GM23248 (cell line): ENCODE results near the gene ATRN. TPM values are rescaled to one million over a fixed set of nuclear protein-coding genes. Genes with fewer than 3 reads are reported as not detected.
"Not testable (repeated sequence)": the region's sequence is repeated elsewhere in the genome, so short reads cannot be mapped to it uniquely, and the experiment has no call there.

Experiments used
- DNase-seq: peaks from one replicate; pipeline ENCODE4 v3.0.0-alpha.2; 2015
- H2AFZ ChIP-seq: fragments of 200-600 bp; sonication (generic); 2 replicates; pipeline ENCODE4 v1.6.1; 2016; ENCODE audit warnings: antibody characterized with exemption
- H3F3A ChIP-seq: fragments of 200-600 bp; sonication (generic); 2 replicates; pipeline ENCODE4 v1.6.1; 2016; ENCODE audit warnings: mild to moderate bottlenecking, antibody characterized with exemption, mixed run types; ENCODE audit not compliant: insufficient read depth
- H3K27ac ChIP-seq: fragments of 200-600 bp; sonication (generic); 2 replicates; pipeline ENCODE4 v1.5.1; 2016; ENCODE audit warnings: mild to moderate bottlenecking
- H3K27me3 ChIP-seq: fragments of 200-600 bp; sonication (generic); replicated peaks from 2 replicates; pipeline ENCODE4 v1.6.1; 2016; ENCODE audit warnings: mild to moderate bottlenecking; ENCODE audit not compliant: insufficient read depth
- H3K36me3 ChIP-seq: fragments of 200-600 bp; sonication (generic); 2 replicates; pipeline ENCODE4 v1.6.1; 2016; ENCODE audit warnings: low read depth, mild to moderate bottlenecking
- H3K4me1 ChIP-seq: fragments of 200-600 bp; sonication (generic); 2 replicates; pipeline ENCODE4 v1.6.1; 2016; ENCODE audit warnings: mild to moderate bottlenecking; ENCODE audit not compliant: insufficient read depth
- H3K4me2 ChIP-seq: fragments of 200-600 bp; sonication (generic); one replicate; pipeline ENCODE4 v1.6.1; 2016; ENCODE audit warnings: mild to moderate bottlenecking; ENCODE audit not compliant: unreplicated experiment
- H3K4me3 ChIP-seq: fragments of 200-600 bp; sonication (generic); 2 replicates; pipeline ENCODE4 v1.5.1; 2016; ENCODE audit warnings: mild to moderate bottlenecking
- H3K79me2 ChIP-seq: fragments of 200-600 bp; sonication (generic); 2 replicates; pipeline ENCODE4 v1.6.1; 2016; ENCODE audit warnings: mild to moderate bottlenecking; ENCODE audit not compliant: insufficient read depth
- H3K9ac ChIP-seq: fragments of 200-600 bp; sonication (generic); 2 replicates; pipeline ENCODE4 v1.6.1; 2016; ENCODE audit warnings: mild to moderate bottlenecking
- H3K9me2 ChIP-seq: fragments of 200-600 bp; sonication (generic); 2 replicates; pipeline ENCODE4 v1.6.1; 2016; ENCODE audit warnings: mixed run types, mild to moderate bottlenecking, moderate library complexity; ENCODE audit not compliant: insufficient read depth
- H3K9me3 ChIP-seq: fragments of 200-600 bp; sonication (generic); one replicate; pipeline ENCODE4 v1.6.1; 2017; ENCODE audit warnings: low read depth
- H4K20me1 ChIP-seq: fragments of 200-600 bp; sonication (generic); 2 replicates; pipeline ENCODE4 v1.6.0; 2016; ENCODE audit not compliant: insufficient read depth
- EZH2 ChIP-seq: fragments of 200-600 bp; sonication (generic); IDR thresholded peaks from 2 replicates; pipeline ENCODE4 v1.6.1; 2018; ENCODE audit warnings: antibody characterized with exemption, mild to moderate bottlenecking; ENCODE audit not compliant: insufficient read depth, poor library complexity, severe bottlenecking
- EZH2phosphoT487 ChIP-seq: fragments of 200-600 bp; sonication (generic); IDR thresholded peaks from 2 replicates; pipeline ENCODE4 v1.6.1; 2018; ENCODE audit warnings: antibody characterized with exemption, moderate library complexity, mild to moderate bottlenecking, low read depth; ENCODE audit not compliant: insufficient read depth
- WGBS, 2 experiments: methylation state at CpG; one replicate each; pipeline ENCODE4 v1.1.6; 2015 to 2017; ENCODE audit warnings: low lambda C conversion rate in 2 of 2, low coverage in 1 of 2; ENCODE audit errors: missing lambda C conversion rate in 2 of 2; 5-methylcytosine and 5-hydroxymethylcytosine counted together
- in situ Hi-C: fragments of 300-500 bp; cut with MboI; formaldehyde crosslinking; loops from 2 replicates; pipeline ENCODE4 v1.15.0; 2020
- polyA plus RNA-seq: library from polyadenylated mRNA; unstranded; fragments of >200 nt; fragmentation: Nextera tagmentation; extraction: Ambion mirVana; gene quantifications from 2 replicates; pipeline ENCODE4 v1.2.1, GENCODE V29; 2016
- total RNA-seq: library from RNA; depleted of rRNA; stranded (reverse); fragments of >200 nt; shearing (Covaris generic); gene quantifications from 2 replicates; pipeline ENCODE4 v1.2.3, GENCODE V29; 2014

Gene ATRN
- total and polyA plus RNA-seq, 2 experiments from 2014 or later, result 9.9 to 38.7 TPM

DNA sequence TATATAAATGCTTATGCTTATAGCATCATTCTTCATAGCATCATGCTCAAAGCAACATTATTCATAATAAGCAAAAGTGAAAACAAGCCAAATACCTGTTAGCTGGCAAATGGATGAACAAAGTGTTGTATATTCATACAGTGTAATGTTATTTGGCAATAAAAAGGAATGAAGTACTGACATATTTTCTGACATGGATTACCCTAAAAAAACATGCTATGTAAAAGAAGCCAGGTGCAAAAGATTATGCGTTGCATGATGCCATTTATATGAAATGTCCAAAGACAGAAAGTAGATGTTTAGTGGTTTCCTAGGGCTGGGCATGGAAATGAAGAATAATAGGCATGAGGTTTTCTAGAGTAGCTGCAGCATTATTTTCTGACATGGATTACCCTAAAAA lies 115.3 kb downstream of the ATRN start:
- Histone ChIP-seq H3K4me1 (no peaks in the 10 kb centered on the region), H3K36me3 (peaks cover 31% of the 10 kb centered on the region), H3K79me2 (no peaks in the 10 kb centered on the region; the same call in 1 of the 2 replicates), H3K9me3 (no peaks in the 10 kb centered on the region), H4K20me1 (no peaks in the 10 kb centered on the region; the same call in 1 of the 2 replicates), H3K9me2 (no peaks in the 10 kb centered on the region), H3K27me3 (no peaks in the 10 kb centered on the region), H3K9ac (no peak overlapping the region), H2AFZ (no peak overlapping the region), H3F3A (no peaks in the 10 kb centered on the region), H3K4me3 (no peak overlapping the region), H3K4me2 (no peak overlapping the region), H3K27ac (no peak overlapping the region)
- 50 to 67% methylated on average over 1 of the region's 1 CpG for WGBS, 2 experiments
- in situ Hi-C loops, result no loop called here
- no peak for TF ChIP-seq EZH2
- DNase-seq, result no peak

DNA sequence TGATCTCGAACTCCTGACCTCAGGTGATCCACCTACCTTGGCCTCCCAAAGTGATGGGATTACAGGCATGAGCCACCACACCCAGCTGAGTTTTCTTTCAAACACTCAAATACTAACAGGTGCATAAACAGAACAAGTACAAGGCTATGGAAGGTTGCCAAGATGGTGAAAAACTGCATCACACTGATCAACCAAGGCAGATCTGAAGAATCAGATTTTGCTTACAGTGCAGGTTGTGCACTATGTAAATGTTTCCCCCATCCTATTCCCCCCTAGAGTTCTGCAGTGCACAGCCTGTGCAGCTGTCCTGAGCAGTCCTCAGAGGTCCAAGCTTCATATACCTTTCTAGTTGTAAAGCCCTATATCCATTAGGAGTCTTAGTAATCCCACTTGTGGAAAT lies 119.3 kb downstream of the ATRN start:
- no peak for DNase-seq
- Histone ChIP-seq H3K27ac (no peak overlapping the region), H4K20me1 (no peaks in the 10 kb centered on the region; the same call in 1 of the 2 replicates), H3K9me3 (no peaks in the 10 kb centered on the region), H3K4me3 (no peak overlapping the region), H3K36me3 (peaks cover 12% of the 10 kb centered on the region; the same call in 1 of the 2 replicates), H3K4me2 (no peak overlapping the region), H2AFZ (no peak overlapping the region), H3K79me2 (no peaks in the 10 kb centered on the region; the same call in 1 of the 2 replicates), H3K4me1 (no peaks in the 10 kb centered on the region), H3K9ac (no peak overlapping the region), H3F3A (no peaks in the 10 kb centered on the region), H3K9me2 (no peaks in the 10 kb centered on the region), H3K27me3 (no peaks in the 10 kb centered on the region)
- in situ Hi-C loops, result no loop called here
- TF ChIP-seq EZH2 (no peak), EZH2phosphoT487 (no peak)
- WGBS, 2 experiments, result 95 to 100% methylated on average over 1 of the region's 1 CpG

- no peak overlapping the region for H2AFZ ChIP-seq
- no peaks in the 10 kb centered on the region for H3K27me3 ChIP-seq
- WGBS, 2 experiments, result 92 to 93% methylated on average over 4 of the region's 4 CpGs
- no peaks in the 10 kb centered on the region for H3K4me1 ChIP-seq
- no peak overlapping the region for H3K4me2 ChIP-seq
- H3K27ac ChIP-seq, result no peak overlapping the region
- no peak overlapping the region for H3K9ac ChIP-seq
- DNase-seq, result no peak
- no peaks in the 10 kb centered on the region for H3K9me2 ChIP-seq
- peaks cover 11% of the 10 kb centered on the region; the same call in 1 of the 2 replicates for H3K36me3 ChIP-seq
- H3K4me3 ChIP-seq, result no peak overlapping the region
- H3F3A ChIP-seq, result no peaks in the 10 kb centered on the region
- H3K9me3 ChIP-seq, result no peaks in the 10 kb centered on the region
- in situ Hi-C loops, result no loop called here
- H3K79me2 ChIP-seq, result no peaks in the 10 kb centered on the region; the same call in 1 of the 2 replicates
- TF ChIP-seq EZH2phosphoT487 (no peak), EZH2 (no peak)
- no peaks in the 10 kb centered on the region; the same call in 1 of the 2 replicates for H4K20me1 ChIP-seq
Observed at GRCh38 chr20:3592931-3593330, 122.1 kb downstream of the ATRN start.

DNA sequence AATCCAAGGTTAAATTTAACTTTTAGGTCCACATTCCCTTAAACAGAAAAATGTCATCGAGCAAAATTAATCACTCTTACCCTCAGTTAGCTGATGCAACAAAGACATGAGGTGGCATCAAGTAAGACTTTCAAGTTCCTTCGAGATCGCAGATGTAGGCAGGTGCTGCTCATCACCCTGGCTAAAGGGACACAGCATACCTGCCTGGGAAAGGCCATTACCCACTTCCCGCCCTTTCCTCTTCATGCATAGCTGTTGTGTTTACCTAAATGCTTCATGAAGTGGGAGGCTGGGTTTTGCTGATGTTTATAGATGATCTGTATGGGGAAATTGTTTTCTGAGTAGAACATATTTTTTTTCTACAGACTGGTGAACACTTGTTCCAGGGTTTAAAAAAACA lies 124.7 kb downstream of the ATRN start:
- no peak for DNase-seq
- TF ChIP-seq EZH2phosphoT487 (no peak), EZH2 (no peak)
- no peaks in the 10 kb centered on the region for H3K4me1 ChIP-seq
- no peaks in the 10 kb centered on the region for H3K9me3 ChIP-seq
- no peak overlapping the region for H2AFZ ChIP-seq
- peaks cover 16% of the 10 kb centered on the region; the same call in 1 of the 2 replicates for H3K36me3 ChIP-seq
- H3K4me2 ChIP-seq, result no peak overlapping the region
- no peak overlapping the region for H3K27ac ChIP-seq
- 100% methylated on average over 4 of the region's 4 CpGs for WGBS, 2 experiments
- no peaks in the 10 kb centered on the region for H3K9me2 ChIP-seq
- H3F3A ChIP-seq, result no peaks in the 10 kb centered on the region
- H3K27me3 ChIP-seq, result no peaks in the 10 kb centered on the region
- no peaks in the 10 kb centered on the region for H4K20me1 ChIP-seq
- in situ Hi-C loops, result no loop called here
- H3K4me3 ChIP-seq, result no peak overlapping the region
- no peak overlapping the region for H3K9ac ChIP-seq
- no peaks in the 10 kb centered on the region for H3K79me2 ChIP-seq

- no peaks in the 10 kb centered on the region for H4K20me1 ChIP-seq
- no peak overlapping the region for H3K4me3 ChIP-seq
- H3K79me2 ChIP-seq, result no peaks in the 10 kb centered on the region
- H2AFZ ChIP-seq, result no peak overlapping the region
- TF ChIP-seq EZH2phosphoT487, result no peak
- H3K9me2 ChIP-seq, result no peaks in the 10 kb centered on the region
- H3K27ac ChIP-seq, result no peak overlapping the region
- H3K27me3 ChIP-seq, result no peaks in the 10 kb centered on the region
- in situ Hi-C loops, result no loop called here
- H3K4me1 ChIP-seq, result peaks cover 4% of the 10 kb centered on the region; the same call in 1 of the 2 replicates
- WGBS, 2 experiments, result 73 to 80% methylated on average over 2 of the region's 2 CpGs
- no peaks in the 10 kb centered on the region for H3F3A ChIP-seq
- no peak overlapping the region for H3K9ac ChIP-seq
- DNase-seq, result no peak
- H3K4me2 ChIP-seq, result no peak overlapping the region
- no peaks in the 10 kb centered on the region for H3K9me3 ChIP-seq
- peaks cover 21% of the 10 kb centered on the region for H3K36me3 ChIP-seq
Observed at GRCh38 chr20:3603108-3603507, 132.3 kb downstream of the ATRN start.

DNA sequence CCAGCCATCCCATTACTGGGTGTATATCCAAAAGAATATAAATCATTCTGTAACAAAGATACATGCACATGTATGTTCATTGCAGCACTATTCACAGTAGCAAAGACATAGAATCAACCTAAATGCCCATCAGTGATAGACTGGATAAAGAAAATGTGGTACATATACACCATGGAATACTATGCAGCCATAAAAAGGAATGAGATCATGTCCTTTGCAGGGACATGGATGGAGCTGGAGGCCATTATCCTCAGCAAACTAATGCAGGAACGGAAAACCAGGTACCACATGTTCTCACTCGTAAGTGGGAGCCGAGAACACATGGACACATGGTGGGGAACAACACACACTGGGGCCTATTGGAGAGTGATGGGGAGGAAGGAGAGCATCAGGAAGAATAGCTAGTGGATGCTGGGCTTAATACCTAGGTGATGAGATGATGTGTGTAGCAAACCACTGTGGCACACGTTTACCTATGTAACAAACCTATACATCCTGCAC lies 134.6 kb downstream of the ATRN start:
- H3K9me2 ChIP-seq, H3K79me2 ChIP-seq, H3K27ac ChIP-seq, DNase-seq, H4K20me1 ChIP-seq, H2AFZ ChIP-seq, H3K9me3 ChIP-seq, H3K4me2 ChIP-seq, H3K4me3 ChIP-seq, H3K27me3 ChIP-seq, H3K9ac ChIP-seq, H3F3A ChIP-seq, in situ Hi-C loops, H3K4me1 ChIP-seq: not testable (repeated sequence)
- peaks cover 17% of the 10 kb centered on the region for H3K36me3 ChIP-seq
- WGBS, 2 experiments, result 99% methylated on average over 4 of the region's 4 CpGs
